Mononuclear cell (primary cell): ENCODE data around the gene CUBN. TPM values are rescaled to one million over a fixed set of nuclear protein-coding genes. Genes with fewer than 3 reads are reported as not detected.

Source experiments
- H3K27me3 ChIP-seq: 2 replicates; pipeline ENCODE4 v1.6.0; 2011; ENCODE audit warnings: low read length, control low read depth; ENCODE audit not compliant: insufficient read depth
- H3K4me1 ChIP-seq: 2 replicates; pipeline ENCODE4 v1.5.1; 2011; ENCODE audit warnings: mild to moderate bottlenecking, low read length, control low read depth; ENCODE audit not compliant: insufficient read depth
- H3K4me3 ChIP-seq: 2 replicates; pipeline ENCODE4 v1.5.1; 2011; ENCODE audit warnings: mild to moderate bottlenecking, low read length, moderate library complexity
- H3K9me3 ChIP-seq: 2 replicates; pipeline ENCODE4 v1.5.1; 2011; ENCODE audit warnings: low read depth, mild to moderate bottlenecking, control low read depth, low read length
- total RNA-seq: library from RNA; depleted of rRNA; stranded (reverse); fragments of >200 nt; gene quantifications from one replicate; pipeline ENCODE4 v1.2.3, GENCODE V29; 2012

Gene CUBN
- total RNA-seq, 1 donor, result 6.8 TPM

GRCh38 chr10:16866541-16867275, 262.9 kb downstream of the CUBN start:
- Histone ChIP-seq H3K9me3 (no peaks in the 10 kb centered on the region), H3K27me3 (no peaks in the 10 kb centered on the region), H3K4me3 (no peak overlapping the region), H3K4me1 (no peaks in the 10 kb centered on the region)

- H3K9me3 ChIP-seq, result no peaks in the 10 kb centered on the region
- no peaks in the 10 kb centered on the region for H3K27me3 ChIP-seq
- H3K4me1 ChIP-seq, result no peaks in the 10 kb centered on the region
- no peak overlapping the region for H3K4me3 ChIP-seq
These were observed 263.8 kb downstream of the CUBN start for GRCh38 chr10:16865766-16866165.

- H3K4me1 ChIP-seq, result no peaks in the 10 kb centered on the region
- no peak overlapping the region for H3K4me3 ChIP-seq
- H3K27me3 ChIP-seq, result no peaks in the 10 kb centered on the region
- no peaks in the 10 kb centered on the region for H3K9me3 ChIP-seq
These were observed 265.8 kb downstream of the CUBN start for GRCh38 chr10:16863766-16864165.

- no peaks in the 10 kb centered on the region for H3K4me1 ChIP-seq
- no peak overlapping the region for H3K4me3 ChIP-seq
- H3K27me3 ChIP-seq, result no peaks in the 10 kb centered on the region
- H3K9me3 ChIP-seq, result no peaks in the 10 kb centered on the region
These were observed 272.2 kb downstream of the CUBN start for GRCh38 chr10:16857419-16857818.

GRCh38 chr10:16856567-16856966, 273.0 kb downstream of the CUBN start:
- H3K9me3 ChIP-seq, result no peaks in the 10 kb centered on the region
- no peaks in the 10 kb centered on the region for H3K4me1 ChIP-seq
- no peaks in the 10 kb centered on the region for H3K27me3 ChIP-seq
- H3K4me3 ChIP-seq, result no peak overlapping the region

GRCh38 chr10:16856092-16856491, 273.5 kb downstream of the CUBN start:
- Histone ChIP-seq H3K4me3 (no peak overlapping the region), H3K9me3 (no peaks in the 10 kb centered on the region), H3K4me1 (no peaks in the 10 kb centered on the region), H3K27me3 (no peaks in the 10 kb centered on the region)

GRCh38 chr10:16854623-16855022, 275.0 kb downstream of the CUBN start:
- H3K4me3 ChIP-seq, result no peak overlapping the region
- H3K4me1 ChIP-seq, result no peaks in the 10 kb centered on the region
- H3K9me3 ChIP-seq, result no peaks in the 10 kb centered on the region
- no peaks in the 10 kb centered on the region for H3K27me3 ChIP-seq

- Histone ChIP-seq H3K27me3 (no peaks in the 10 kb centered on the region), H3K4me3 (no peak overlapping the region), H3K4me1 (no peaks in the 10 kb centered on the region)
These were observed 275.8 kb downstream of the CUBN start for GRCh38 chr10:16853809-16854208.

GRCh38 chr10:16853201-16853600, 276.4 kb downstream of the CUBN start:
- H3K4me1 ChIP-seq, result no peaks in the 10 kb centered on the region
- H3K9me3 ChIP-seq, result no peaks in the 10 kb centered on the region
- no peak overlapping the region for H3K4me3 ChIP-seq
- H3K27me3 ChIP-seq, result no peaks in the 10 kb centered on the region

More at GRCh38 chr10:16853809-16854208, 275.8 kb downstream of the CUBN start:
- H3K9me3 ChIP-seq, result no peaks in the 10 kb centered on the region

GRCh38 chr10:16852624-16853023, 277.0 kb downstream of the CUBN start:
- Histone ChIP-seq H3K4me1 (no peaks in the 10 kb centered on the region), H3K27me3 (no peaks in the 10 kb centered on the region), H3K4me3 (no peak overlapping the region), H3K9me3 (no peaks in the 10 kb centered on the region)

GRCh38 chr10:16848562-16849154, 281.0 kb downstream of the CUBN start:
- Histone ChIP-seq H3K9me3 (no peaks in the 10 kb centered on the region), H3K4me3 (no peak overlapping the region), H3K27me3 (no peaks in the 10 kb centered on the region), H3K4me1 (no peaks in the 10 kb centered on the region)

GRCh38 chr10:16847644-16848043, 282.0 kb downstream of the CUBN start:
- no peaks in the 10 kb centered on the region for H3K9me3 ChIP-seq
- no peaks in the 10 kb centered on the region for H3K27me3 ChIP-seq
- no peaks in the 10 kb centered on the region for H3K4me1 ChIP-seq
- no peak overlapping the region for H3K4me3 ChIP-seq

GRCh38 chr10:16845248-16845647, 284.4 kb downstream of the CUBN start:
- H3K4me1 ChIP-seq, result no peaks in the 10 kb centered on the region
- H3K4me3 ChIP-seq, result no peak overlapping the region
- H3K9me3 ChIP-seq, result no peaks in the 10 kb centered on the region
- no peaks in the 10 kb centered on the region for H3K27me3 ChIP-seq

- no peaks in the 10 kb centered on the region for H3K9me3 ChIP-seq
- no peak overlapping the region for H3K4me3 ChIP-seq
- no peaks in the 10 kb centered on the region for H3K4me1 ChIP-seq
- no peaks in the 10 kb centered on the region for H3K27me3 ChIP-seq
These were observed 286.2 kb downstream of the CUBN start for GRCh38 chr10:16843252-16843870.

GRCh38 chr10:16835228-16835627, 294.4 kb downstream of the CUBN start:
- H3K9me3 ChIP-seq, result no peaks in the 10 kb centered on the region
- no peaks in the 10 kb centered on the region for H3K4me1 ChIP-seq
- no peak overlapping the region for H3K4me3 ChIP-seq
- H3K27me3 ChIP-seq, result no peaks in the 10 kb centered on the region
